ENCODE results near the gene KLHL1.
"Not testable (repeated sequence)": the region's sequence is repeated elsewhere in the genome, so short reads cannot be mapped to it uniquely, and the experiment has no call there.

The KLHL1 gene

DNA sequence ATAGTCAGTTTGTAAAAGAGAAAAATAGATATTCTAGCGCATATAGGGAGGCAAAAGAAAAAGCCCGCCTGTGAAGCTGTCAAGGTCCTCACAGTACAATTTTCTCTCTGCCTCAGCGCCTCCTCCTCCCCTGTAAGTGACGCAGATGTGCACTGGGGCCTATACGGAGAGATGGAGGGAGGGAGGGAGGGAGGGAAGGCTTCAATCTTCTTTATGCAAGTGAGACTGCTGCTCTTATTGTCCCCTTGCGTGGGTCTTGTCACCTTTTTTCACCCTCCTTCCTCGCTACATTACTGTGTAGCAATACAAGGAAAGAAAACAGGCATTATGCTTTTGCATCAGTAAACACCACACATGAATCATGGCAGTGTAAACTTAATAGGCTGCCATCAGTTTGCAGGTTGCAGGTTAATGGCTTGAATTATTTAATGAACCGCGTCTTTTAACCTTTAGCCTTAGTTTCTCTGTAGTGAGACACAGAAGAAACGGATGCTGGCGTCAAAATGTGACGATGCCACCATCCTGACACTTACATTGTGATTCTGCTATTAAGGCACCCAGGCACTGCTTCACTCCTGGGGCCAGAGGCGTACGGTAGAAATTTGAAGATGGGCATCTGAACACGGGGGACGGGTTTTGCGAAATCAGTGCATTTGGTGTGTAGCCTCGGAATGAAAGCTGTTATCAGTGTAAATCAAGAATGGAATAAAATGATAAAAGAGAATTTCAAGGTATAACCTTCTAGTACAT is at the start of gene KLHL1:
KLHL1 (minus strand) TSS at position 97 of the 750 bp plus-strand sequence. CDS start 753 bp downstream, outside the sequence.
- no peak for DNase-seq (ENCODE audit: low read depth)

GRCh38 chr13:70142658-70143057 is 34.4 kb upstream of the KLHL1 start:
- DNase-seq (ENCODE audit: low read depth): not testable (repeated sequence)

GRCh38 chr13:70128098-70128497 is 19.8 kb upstream of the KLHL1 start:
- no peak for DNase-seq (ENCODE audit: low read depth)

GRCh38 chr13:70125693-70126092 is 17.4 kb upstream of the KLHL1 start:
- no peak for DNase-seq (ENCODE audit: low read depth)

- no peak for DNase-seq (ENCODE audit: low read depth)
Observed at GRCh38 chr13:70117338-70117905, 9.2 kb upstream of the KLHL1 start.

- no peak for DNase-seq (ENCODE audit: low read depth)
Observed at GRCh38 chr13:70107498-70108281, 562 bp downstream of the KLHL1 start, which contains the start of gene ATXN8OS. Gene ATXN8OS (plus strand): TSS chr13:70107826.

GRCh38 chr13:70107125-70107497 is 1.1 kb downstream of the KLHL1 start:
- no peak for DNase-seq (ENCODE audit: low read depth)

DNA sequence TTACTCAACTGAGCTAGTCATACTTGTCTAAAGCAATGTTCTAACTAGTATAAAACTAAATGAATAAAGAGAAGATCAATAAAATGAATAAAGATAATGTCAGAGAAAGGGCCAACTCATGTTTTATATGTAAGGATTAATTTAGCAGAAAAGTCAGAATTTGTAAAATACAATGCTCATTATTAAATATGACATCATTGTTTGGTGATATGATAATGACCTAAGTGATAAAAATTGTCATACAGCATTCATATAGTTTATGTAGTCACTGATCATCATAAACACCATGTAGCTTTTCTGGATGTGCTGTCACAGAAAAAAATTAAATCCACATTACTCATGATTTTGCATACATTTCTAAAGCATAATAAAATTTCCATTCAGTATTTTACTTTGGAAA is 3.8 kb downstream of the KLHL1 start:
- DNase-seq (ENCODE audit: low read depth): no peak

- DNase-seq (ENCODE audit: low read depth): no peak
Observed at GRCh38 chr13:70098669-70099068, 9.6 kb downstream of the KLHL1 start.

- DNase-seq (ENCODE audit: low read depth): no peak
Observed at GRCh38 chr13:70090036-70090723, 18.1 kb downstream of the KLHL1 start.

GRCh38 chr13:70088926-70089325 is 19.3 kb downstream of the KLHL1 start:
- no peak for DNase-seq (ENCODE audit: low read depth)

DNA sequence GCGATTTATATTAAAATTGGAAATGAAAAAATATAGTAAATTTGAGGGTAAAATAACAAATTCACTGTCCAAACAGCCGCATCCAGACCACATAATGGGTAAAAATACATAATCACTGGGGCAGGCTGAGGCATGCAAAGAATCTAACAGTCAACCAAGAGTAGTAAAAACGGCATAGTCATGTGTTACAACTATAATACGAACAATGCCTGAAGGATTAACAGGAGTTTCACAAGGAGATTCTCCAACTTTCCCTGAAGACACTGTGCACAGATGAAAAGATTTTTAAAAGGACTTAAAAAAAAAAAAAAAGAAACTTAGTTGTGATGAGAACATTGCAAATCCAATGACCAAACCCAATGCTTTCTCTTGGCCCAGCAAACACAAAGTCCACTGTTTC is 21.0 kb downstream of the KLHL1 start:
- DNase-seq (ENCODE audit: low read depth): no peak

DNA sequence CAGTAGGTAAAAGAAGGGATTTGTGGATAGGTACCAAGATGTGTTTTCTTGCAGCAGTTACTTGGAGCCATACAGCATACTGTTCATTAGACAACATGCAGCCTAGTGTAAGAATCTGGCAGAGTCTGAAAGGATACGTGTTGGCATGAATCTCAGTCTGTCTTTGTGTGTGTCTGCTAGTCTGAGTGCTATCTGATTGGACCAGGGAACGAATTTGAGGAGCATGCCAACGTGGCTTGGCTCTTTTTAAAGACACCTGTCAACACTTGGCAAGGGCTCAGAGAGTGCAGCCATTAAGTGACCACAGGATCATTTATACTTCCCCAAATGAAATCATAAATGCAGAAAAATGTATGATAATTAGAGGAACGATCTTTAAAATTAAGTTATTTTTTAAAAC is 28.2 kb downstream of the KLHL1 start:
- no peak for DNase-seq (ENCODE audit: low read depth)

DNA sequence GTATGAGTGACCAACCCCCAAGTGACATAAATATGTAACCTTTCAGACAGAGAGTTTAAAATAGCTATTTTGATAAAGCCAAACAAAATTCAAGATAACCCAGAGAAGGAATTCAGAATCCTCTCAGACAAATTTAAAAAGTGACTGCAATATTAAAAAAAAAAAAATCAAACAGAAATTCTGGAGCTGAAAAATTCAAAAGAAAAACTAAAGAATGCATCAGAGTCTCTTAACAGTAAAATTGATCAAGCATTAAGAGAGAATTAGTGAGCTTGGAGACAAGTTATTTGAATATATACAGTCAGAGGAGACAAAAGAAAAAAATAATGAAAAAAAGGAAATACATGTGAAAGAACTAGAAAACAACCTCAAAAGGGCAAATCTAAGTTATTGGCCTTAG is 53.7 kb downstream of the KLHL1 start:
- DNase-seq (ENCODE audit: low read depth): no peak

- no peak for DNase-seq (ENCODE audit: low read depth)
Observed at GRCh38 chr13:70051531-70051930, 56.7 kb downstream of the KLHL1 start.

GRCh38 chr13:70043685-70044084 is 64.6 kb downstream of the KLHL1 start:
- DNase-seq (ENCODE audit: low read depth): no peak

DNA sequence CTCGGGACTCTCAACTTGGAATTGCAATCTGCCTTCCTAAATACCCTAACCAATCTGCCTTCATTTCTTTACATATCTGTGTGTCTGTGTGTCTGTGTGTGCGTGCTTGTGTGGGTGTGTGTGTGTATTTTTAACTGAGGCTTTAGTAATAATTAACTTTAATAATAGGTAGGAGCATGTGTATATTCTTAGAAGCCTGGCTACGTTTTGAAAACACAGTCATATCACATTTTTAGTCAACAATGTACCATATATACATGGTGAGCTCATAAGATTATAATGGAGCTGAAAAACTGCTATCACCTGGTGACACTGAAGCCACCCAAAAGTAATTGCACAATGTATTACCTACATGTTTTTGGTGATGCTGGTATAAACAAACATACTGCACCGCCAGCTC is 66.1 kb downstream of the KLHL1 start:
- no peak for DNase-seq (ENCODE audit: low read depth)

GRCh38 chr13:70034286-70034685 is 74.0 kb downstream of the KLHL1 start:
- no peak for DNase-seq (ENCODE audit: low read depth)

- DNase-seq (ENCODE audit: low read depth): no peak
Observed at GRCh38 chr13:70027551-70027950, 80.7 kb downstream of the KLHL1 start.

- no peak for DNase-seq (ENCODE audit: low read depth)
Observed at GRCh38 chr13:70023516-70023915, 84.7 kb downstream of the KLHL1 start.

DNA sequence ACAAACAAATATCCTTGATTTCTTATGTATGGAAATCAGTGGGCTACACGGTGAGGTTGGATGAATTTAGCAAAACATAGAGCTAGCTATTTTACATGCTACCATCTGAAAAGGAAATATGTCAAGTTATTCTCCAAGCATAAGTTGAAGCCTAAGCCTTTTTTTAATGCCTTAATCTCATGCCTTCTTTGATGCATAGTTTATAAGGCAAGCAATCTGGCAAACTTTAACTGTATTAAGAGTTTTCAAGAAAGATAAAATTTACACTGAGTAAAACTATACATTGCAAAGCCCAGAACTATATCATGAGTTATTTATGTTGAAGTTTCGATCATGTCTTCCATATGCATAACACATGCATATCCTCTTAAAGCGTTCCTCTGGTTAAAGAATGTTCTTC is 85.6 kb downstream of the KLHL1 start:
- DNase-seq (ENCODE audit: low read depth): no peak

- DNase-seq (ENCODE audit: low read depth): no peak
Observed at GRCh38 chr13:70016116-70016515, 92.1 kb downstream of the KLHL1 start.

DNA sequence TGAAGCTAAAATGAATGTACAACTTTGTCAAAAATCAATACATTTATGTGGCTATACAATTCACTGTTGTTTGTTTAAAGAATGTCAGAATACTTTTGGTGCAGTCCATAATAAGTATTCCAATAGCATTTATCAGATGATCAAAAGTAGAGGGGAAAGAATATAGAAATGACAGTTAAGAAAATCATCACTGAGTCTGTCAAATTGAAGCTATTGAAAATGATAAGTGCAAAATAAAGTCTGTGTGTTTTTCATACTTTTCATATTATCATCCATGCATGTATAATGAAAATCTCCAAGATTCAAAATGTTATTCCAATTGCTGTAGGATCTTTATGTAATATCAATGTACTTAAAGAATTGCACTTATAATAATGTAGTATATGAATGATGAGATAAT is 93.9 kb downstream of the KLHL1 start:
- DNase-seq (ENCODE audit: low read depth): no peak
